Measurements from ENCODE around the gene ZDHHC3. TPM values are rescaled to one million over a fixed set of nuclear protein-coding genes. Genes with fewer than 3 reads are reported as not detected.
A peak's percentile ranks its signal among the peaks of the same experiment; 100 is the strongest.

ZDHHC3 gene
- total and polyA plus RNA-seq, 12 donors, result 30.1 to 148 (median 95.8) TPM

DNA sequence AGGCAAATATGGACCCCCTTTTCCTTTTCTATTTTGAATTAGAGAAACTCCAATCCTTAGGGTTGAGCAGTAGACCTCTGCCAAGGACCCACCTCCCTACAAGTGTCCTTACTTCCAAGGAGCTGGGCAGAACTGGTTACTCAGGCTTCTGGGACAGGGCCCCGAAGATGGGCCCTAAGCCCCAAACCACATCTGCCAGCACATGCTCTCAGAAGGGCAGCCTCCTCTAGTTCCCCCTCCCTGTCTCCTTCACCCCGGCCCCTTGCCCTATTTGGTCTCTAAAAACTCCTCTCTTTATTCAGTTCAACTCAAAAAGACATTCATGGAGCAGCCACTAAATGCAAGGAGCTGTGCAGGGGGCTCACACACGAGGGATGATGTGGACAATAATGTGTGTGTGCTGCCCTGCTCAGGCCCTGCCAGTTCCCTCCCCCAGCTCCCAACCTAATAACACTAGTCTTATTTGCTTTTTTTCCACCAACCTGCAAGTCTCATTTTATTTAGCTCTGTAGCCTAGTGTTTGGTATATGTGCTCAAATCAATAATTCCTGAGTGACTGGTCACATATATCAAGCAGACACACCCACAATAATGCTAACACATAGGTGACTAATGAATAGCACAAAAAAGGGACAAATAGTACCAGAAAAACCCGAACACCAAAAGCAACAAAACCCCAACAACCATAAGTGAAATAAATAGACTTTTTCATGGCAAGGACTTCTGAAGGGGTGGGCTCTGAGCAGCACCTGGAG is 12.2 kb downstream of the ZDHHC3 start:
- no peak overlapping the region for H3K4me3 ChIP-seq
- H3K27me3 ChIP-seq, result no peaks in the 10 kb centered on the region
- H3K27ac ChIP-seq, result no peak overlapping the region
- peaks cover 0 to 4% of the 10 kb centered on the region in 2 donors for H3K36me3 ChIP-seq (replicated peaks in 1 of 2)
- no peak for DNase-seq
- no peak for TF ChIP-seq CTCF (IDR thresholded peaks at IDR 0.05)
- no peak for TF ChIP-seq POLR2A (IDR thresholded peaks at IDR 0.05)
- intact Hi-C loops (cut with DNase I), result no loop called here
- 85 to 93% (median 88%) methylated on average over 4 of the region's 4 CpGs for WGBS, 4 donors
- H3K4me1 ChIP-seq (replicated peaks in 1 of 2), result peaks cover 0 to 21% of the 10 kb centered on the region in 2 donors
- no peaks in the 10 kb centered on the region for H3K9me3 ChIP-seq (replicated peaks in 1 of 3)

DNA sequence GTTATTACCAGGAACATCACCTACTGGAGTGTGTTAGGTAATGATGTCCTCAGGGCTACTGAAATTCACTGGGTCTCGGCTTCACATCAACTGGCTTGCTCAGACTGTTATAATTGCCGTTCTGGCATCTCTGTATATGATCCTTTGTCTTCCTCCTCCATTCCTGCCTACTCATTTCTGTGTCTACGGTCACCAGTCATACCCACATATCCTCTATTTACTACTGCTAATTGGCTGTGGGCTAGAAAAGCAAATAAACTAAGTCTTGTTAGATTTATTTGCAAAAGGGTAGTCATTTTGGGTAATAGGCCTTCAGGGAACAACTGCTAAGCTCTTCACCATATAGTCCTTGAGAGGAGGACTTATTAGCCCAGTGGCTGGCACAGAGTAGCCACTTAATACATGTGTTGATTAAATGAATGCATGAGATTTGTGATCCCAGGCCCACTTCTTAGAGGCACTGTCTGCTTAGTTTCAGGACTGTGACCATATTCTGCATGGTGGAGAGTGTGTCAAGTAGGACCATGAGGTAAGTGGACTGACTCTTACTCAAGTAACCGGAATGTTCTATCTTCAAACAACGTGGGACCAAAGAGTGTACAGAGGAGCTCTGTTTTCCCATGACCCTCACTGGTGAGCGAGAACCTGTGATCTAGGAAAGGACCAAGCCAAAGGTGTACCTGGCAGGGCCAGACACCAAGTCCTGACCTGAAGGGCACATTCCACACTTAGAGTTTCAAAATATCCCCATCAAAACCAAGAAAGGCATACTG is 13.2 kb downstream of the ZDHHC3 start:
- H3K9me3 ChIP-seq (replicated peaks in 1 of 3), result no peaks in the 10 kb centered on the region
- no peaks in the 10 kb centered on the region for H3K27me3 ChIP-seq
- H3K27ac ChIP-seq, result peak overlapping the region in 1 of 5 donors; percentile 23
- intact Hi-C loops (cut with DNase I), result no loop called here
- peaks cover 0 to 12% of the 10 kb centered on the region in 2 donors for H3K4me1 ChIP-seq (replicated peaks in 1 of 2)
- TF ChIP-seq POLR2A (IDR thresholded peaks at IDR 0.05) (no peak), CTCF (IDR thresholded peaks at IDR 0.05) (no peak)
- WGBS, 4 donors, result 88 to 95% (median 91%) methylated on average over 6 of the region's 6 CpGs
- no peak overlapping the region for H3K4me3 ChIP-seq
- no peak for DNase-seq
- peaks cover 0 to 7% of the 10 kb centered on the region in 2 donors for H3K36me3 ChIP-seq (replicated peaks in 1 of 2)

DNA sequence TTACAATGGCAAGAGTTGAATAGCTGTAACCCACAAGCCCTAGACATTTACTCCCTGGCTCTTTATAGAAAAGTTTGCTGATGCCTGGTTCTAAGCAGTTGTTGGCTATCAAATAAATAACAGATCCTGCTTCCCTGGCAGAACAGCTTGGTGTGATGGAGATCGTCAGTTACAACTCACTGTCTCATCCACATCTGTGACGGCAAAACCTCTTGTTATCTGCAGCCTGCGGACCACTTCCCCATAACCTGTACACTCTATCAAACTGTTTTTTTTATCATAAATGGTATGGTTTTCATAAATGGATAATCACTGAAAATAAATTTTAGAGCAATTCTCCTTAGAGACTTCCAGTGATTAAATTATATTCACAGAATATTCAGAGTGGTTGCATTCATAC is 14.1 kb downstream of the ZDHHC3 start:
- Histone ChIP-seq H3K4me3 (no peak overlapping the region), H3K9me3 (replicated peaks in 1 of 3) (no peaks in the 10 kb centered on the region), H3K27me3 (no peaks in the 10 kb centered on the region), H3K4me1 (replicated peaks in 1 of 2) (peaks cover 0 to 11% of the 10 kb centered on the region in 2 donors), H3K36me3 (replicated peaks in 1 of 2) (peaks cover 0 to 7% of the 10 kb centered on the region in 2 donors), H3K27ac (no peak overlapping the region)
- DNase-seq, result no peak
- intact Hi-C loops (cut with DNase I), result no loop called here
- 81 to 88% (median 86%) methylated on average over 3 of the region's 3 CpGs for WGBS, 4 donors
- no peak for TF ChIP-seq CTCF (IDR thresholded peaks at IDR 0.05)
- no peak for TF ChIP-seq POLR2A (IDR thresholded peaks at IDR 0.05)

DNA sequence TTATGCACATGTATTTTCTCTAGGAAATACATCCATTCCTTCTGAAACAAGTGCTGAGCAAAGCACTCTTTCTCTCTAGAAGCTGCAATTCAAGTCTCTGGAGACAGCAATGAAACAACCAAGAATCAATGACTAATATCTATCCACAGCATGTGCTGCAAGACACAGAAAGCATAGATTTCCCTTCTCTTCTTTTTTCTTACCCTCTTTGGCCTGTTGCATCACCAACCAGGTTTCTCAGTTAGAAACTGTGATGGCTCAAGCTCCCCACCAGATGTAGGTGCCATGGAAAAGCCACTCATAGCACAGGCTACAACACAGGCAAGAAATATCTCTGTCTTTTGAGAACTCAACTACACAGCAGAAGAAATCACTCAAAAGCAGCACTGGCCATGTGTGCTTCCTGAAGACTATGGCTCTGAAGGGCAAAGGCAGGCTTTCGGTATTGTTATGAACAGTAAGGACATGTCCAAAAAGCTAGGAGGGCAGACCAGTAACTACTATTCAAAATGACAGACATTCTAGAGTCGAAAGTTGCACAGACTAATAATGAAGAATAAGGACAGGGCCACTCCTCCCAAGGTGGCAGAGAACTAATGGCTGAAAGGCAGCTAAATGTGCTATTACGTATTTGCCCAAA is 15.5 kb downstream of the ZDHHC3 start:
- Histone ChIP-seq H3K4me1 (replicated peaks in 1 of 2) (peaks cover 0 to 14% of the 10 kb centered on the region in 2 donors), H3K27me3 (no peaks in the 10 kb centered on the region), H3K9me3 (replicated peaks in 1 of 3) (no peaks in the 10 kb centered on the region), H3K4me3 (no peak overlapping the region), H3K36me3 (replicated peaks in 1 of 2) (peaks cover 0 to 7% of the 10 kb centered on the region in 2 donors), H3K27ac (no peak overlapping the region)
- DNase-seq, result no peak
- whole genome bisulfite sequencing, 4 donors, result 91 to 95% (median 93%) methylated on average over 3 of the region's 3 CpGs
- no peak for TF ChIP-seq POLR2A (IDR thresholded peaks at IDR 0.05)
- TF ChIP-seq CTCF (IDR thresholded peaks at IDR 0.05), result no peak
- intact Hi-C loops (cut with DNase I), result no loop called here

All from adrenal gland (tissue), 12 donors.